Activated CD8-positive, alpha-beta memory T cell treated with anti-CD3 and anti-CD28 coated beads, Interleukin-2, amount 10 ng/mL, durations not matched to agents 7 days and 5 days (primary cell): ENCODE measurements around the gene RHOT1. TPM values are rescaled to one million over a fixed set of nuclear protein-coding genes. Genes with fewer than 3 reads are reported as not detected.

ENCODE experiments used
- ATAC-seq: fragments of 150-1000 bp; cut with Tn5 transposase; one replicate; pipeline ENCODE4 v1.10.0; 2021; ENCODE audit warnings: moderate library complexity
- CTCF ChIA-PET: fragments of 350-600 bp; sonication (Branson Sonifier 250); formaldehyde crosslinking; loops from one replicate; lab custom pipeline; 2021; ENCODE audit warnings: antibody characterized with exemption; lab: Charles Lee
- DNase-seq: peaks from one replicate; pipeline ENCODE4 v3.0.0-alpha.2; 2020
- H3K27ac Mint-ChIP-seq: one replicate; pipeline ENCODE4 v1.8.0; 2021; ENCODE audit warnings: mild to moderate bottlenecking, mixed read lengths
- H3K27me3 Mint-ChIP-seq: one replicate; pipeline ENCODE4 v1.8.0; 2021; ENCODE audit warnings: mixed read lengths
- H3K36me3 Mint-ChIP-seq: one replicate; pipeline ENCODE4 v1.8.0; 2021; ENCODE audit warnings: mild to moderate bottlenecking, mixed read lengths
- H3K4me1 Mint-ChIP-seq: one replicate; pipeline ENCODE4 v1.8.0; 2021; ENCODE audit warnings: mixed read lengths
- H3K4me3 Mint-ChIP-seq: one replicate; pipeline ENCODE4 v1.8.0; 2021; ENCODE audit warnings: mild to moderate bottlenecking, moderate library complexity, mixed read lengths
- H3K9me3 Mint-ChIP-seq: one replicate; pipeline ENCODE4 v1.8.0; 2022; ENCODE audit warnings: low read depth, mixed read lengths
- total RNA-seq, 2 experiments: library from RNA; stranded (reverse); gene quantifications; one replicate each; pipeline ENCODE4 v1.2.3, GENCODE V29; 2021

RHOT1 gene
- total RNA-seq, 2 experiments from 2014 or later, result 25.7 to 28.2 TPM

- Mint-ChIP-seq H3K27ac (no peak overlapping the region), H3K36me3 (peaks cover 18% of the 10 kb centered on the region), H3K9me3 (no peaks in the 10 kb centered on the region), H3K4me3 (no peak overlapping the region), H3K4me1 (peaks cover 19% of the 10 kb centered on the region), H3K27me3 (no peaks in the 10 kb centered on the region)
- ATAC-seq (no peak), DNase-seq (no peak)
- CTCF ChIA-PET, result interaction anchor here (1.7 kb wide), 1 partner anchor 20 kb away, joined by 4 read pairs; no protein-coding TSS in a partner anchor
These were observed 81.4 kb downstream of the RHOT1 start for GRCh38 chr17:32223703-32224102.

GRCh38 chr17:32226886-32227285 lies 84.6 kb downstream of the RHOT1 start:
- Mint-ChIP-seq H3K27ac (no peak overlapping the region), H3K9me3 (no peaks in the 10 kb centered on the region), H3K4me1 (peaks cover 5% of the 10 kb centered on the region), H3K4me3 (no peak overlapping the region), H3K27me3 (no peaks in the 10 kb centered on the region), H3K36me3 (peaks cover 12% of the 10 kb centered on the region)
- DNase-seq, result no peak
- CTCF ChIA-PET, result no interaction called here
- ATAC-seq, result no peak

GRCh38 chr17:32227910-32228309 lies 85.6 kb downstream of the RHOT1 start:
- Mint-ChIP-seq H3K27me3 (no peaks in the 10 kb centered on the region), H3K27ac (no peak overlapping the region), H3K4me1 (peaks cover 11% of the 10 kb centered on the region), H3K36me3 (peaks cover 9% of the 10 kb centered on the region), H3K4me3 (no peak overlapping the region), H3K9me3 (no peaks in the 10 kb centered on the region)
- DNase-seq (no peak), ATAC-seq (no peak)
- CTCF ChIA-PET, result no interaction called here

GRCh38 chr17:32235588-32235987 lies 93.3 kb downstream of the RHOT1 start:
- no peak overlapping the region for H3K4me3 Mint-ChIP-seq
- no peak for ATAC-seq

GRCh38 chr17:32239456-32239855 lies 97.2 kb downstream of the RHOT1 start:
- Mint-ChIP-seq H3K9me3 (no peaks in the 10 kb centered on the region), H3K4me3 (no peak overlapping the region), H3K4me1 (no peaks in the 10 kb centered on the region), H3K27ac (no peak overlapping the region), H3K27me3 (peaks cover 6% of the 10 kb centered on the region), H3K36me3 (no peaks in the 10 kb centered on the region)
- CTCF ChIA-PET, result no interaction called here
- no peak for ATAC-seq
- no peak for DNase-seq

More at GRCh38 chr17:32235588-32235987, 93.3 kb downstream of the RHOT1 start:
- no peak for DNase-seq
- H3K9me3 Mint-ChIP-seq, result no peaks in the 10 kb centered on the region
- CTCF ChIA-PET, result no interaction called here
- no peaks in the 10 kb centered on the region for H3K27me3 Mint-ChIP-seq
- H3K36me3 Mint-ChIP-seq, result no peaks in the 10 kb centered on the region
- H3K27ac Mint-ChIP-seq, result no peak overlapping the region
- H3K4me1 Mint-ChIP-seq, result peaks cover 23% of the 10 kb centered on the region

- CTCF ChIA-PET, result interaction anchor here (1.2 kb wide), 1 partner anchor 11 kb away, joined by 3 read pairs; no protein-coding TSS in a partner anchor
- Mint-ChIP-seq H3K9me3 (no peaks in the 10 kb centered on the region), H3K4me1 (no peaks in the 10 kb centered on the region), H3K27ac (no peak overlapping the region), H3K4me3 (no peak overlapping the region), H3K27me3 (peaks cover 6% of the 10 kb centered on the region), H3K36me3 (no peaks in the 10 kb centered on the region)
- no peak for DNase-seq
- ATAC-seq, result no peak
These were observed 98.4 kb downstream of the RHOT1 start for GRCh38 chr17:32240750-32241149.

GRCh38 chr17:32241640-32242039 lies 99.3 kb downstream of the RHOT1 start:
- Mint-ChIP-seq H3K4me3 (no peak overlapping the region), H3K4me1 (no peaks in the 10 kb centered on the region), H3K27ac (no peak overlapping the region), H3K27me3 (peaks cover 6% of the 10 kb centered on the region), H3K36me3 (no peaks in the 10 kb centered on the region), H3K9me3 (no peaks in the 10 kb centered on the region)
- CTCF ChIA-PET, result interaction anchor here (1.1 to 1.7 kb wide), 2 partner anchors 12 to 77 kb away, joined by 3 to 5 read pairs; no protein-coding TSS in a partner anchor
- DNase-seq, result no peak
- ATAC-seq, result no peak

GRCh38 chr17:32249475-32249874 lies 107.2 kb downstream of the RHOT1 start:
- Mint-ChIP-seq H3K4me3 (no peak overlapping the region), H3K36me3 (no peaks in the 10 kb centered on the region), H3K4me1 (no peaks in the 10 kb centered on the region), H3K9me3 (no peaks in the 10 kb centered on the region), H3K27ac (no peak overlapping the region), H3K27me3 (peaks cover 8% of the 10 kb centered on the region)
- CTCF ChIA-PET, result no interaction called here
- DNase-seq (no peak), ATAC-seq (no peak)

GRCh38 chr17:32253117-32253611 lies 110.9 kb downstream of the RHOT1 start:
- Mint-ChIP-seq H3K4me3 (no peak overlapping the region), H3K4me1 (no peaks in the 10 kb centered on the region), H3K36me3 (no peaks in the 10 kb centered on the region), H3K27me3 (peaks cover 12% of the 10 kb centered on the region), H3K9me3 (no peaks in the 10 kb centered on the region), H3K27ac (no peak overlapping the region)
- DNase-seq, result peak; percentile 86
- CTCF ChIA-PET, result interaction anchor here (0.6 to 2.9 kb wide), 31 partner anchors 8 to 359 kb away, joined by 3 to 42 read pairs (median 4); partner anchors contain the start of genes CDK5R1, PSMD11, RHBDL3 and RHOT1
- peak; percentile 99 for ATAC-seq

- H3K27me3 Mint-ChIP-seq, result peaks cover 32% of the 10 kb centered on the region
- H3K36me3 Mint-ChIP-seq, result no peaks in the 10 kb centered on the region
- CTCF ChIA-PET, result interaction anchor here (1.6 kb wide), 1 partner anchor 11 kb away, joined by 3 read pairs; no protein-coding TSS in a partner anchor
- no peaks in the 10 kb centered on the region for H3K9me3 Mint-ChIP-seq
- no peak overlapping the region for H3K4me3 Mint-ChIP-seq
- H3K27ac Mint-ChIP-seq, result no peak overlapping the region
- H3K4me1 Mint-ChIP-seq, result no peaks in the 10 kb centered on the region
- no peak for ATAC-seq
- no peak for DNase-seq
These were observed 113.9 kb downstream of the RHOT1 start for GRCh38 chr17:32256012-32256700.

GRCh38 chr17:32256701-32257019 lies 114.4 kb downstream of the RHOT1 start:
- no peak for ATAC-seq
- Mint-ChIP-seq H3K4me3 (no peak overlapping the region), H3K9me3 (no peaks in the 10 kb centered on the region), H3K27me3 (peaks cover 34% of the 10 kb centered on the region), H3K27ac (no peak overlapping the region), H3K4me1 (no peaks in the 10 kb centered on the region), H3K36me3 (no peaks in the 10 kb centered on the region)
- no peak for DNase-seq
- CTCF ChIA-PET, result no interaction called here

- no peaks in the 10 kb centered on the region for H3K36me3 Mint-ChIP-seq
- no peak for ATAC-seq
- H3K9me3 Mint-ChIP-seq, result no peaks in the 10 kb centered on the region
- CTCF ChIA-PET, result interaction anchor here (0.7 kb wide), 1 partner anchor 147 kb away, joined by 5 read pairs; no protein-coding TSS in a partner anchor
- no peaks in the 10 kb centered on the region for H3K4me1 Mint-ChIP-seq
- H3K4me3 Mint-ChIP-seq, result no peak overlapping the region
- peaks cover 47% of the 10 kb centered on the region for H3K27me3 Mint-ChIP-seq
- H3K27ac Mint-ChIP-seq, result no peak overlapping the region
- no peak for DNase-seq
These were observed 116.3 kb downstream of the RHOT1 start for GRCh38 chr17:32258383-32259140.

GRCh38 chr17:32259586-32259985 lies 117.3 kb downstream of the RHOT1 start:
- CTCF ChIA-PET, result no interaction called here
- ATAC-seq (no peak), DNase-seq (no peak)
- Mint-ChIP-seq H3K27me3 (peaks cover 57% of the 10 kb centered on the region), H3K9me3 (no peaks in the 10 kb centered on the region), H3K4me3 (no peak overlapping the region), H3K36me3 (no peaks in the 10 kb centered on the region), H3K4me1 (no peaks in the 10 kb centered on the region), H3K27ac (no peak overlapping the region)
